Measurements from ENCODE around the gene NPAS3. TPM values are rescaled to one million over a fixed set of nuclear protein-coding genes. Genes with fewer than 3 reads are reported as not detected.

Gene NPAS3
- total and polyA plus RNA-seq, 2 donors (not counting 1 experiment from before 2014, with no cell fraction given), result 0.10 to 0.50 TPM

DNA sequence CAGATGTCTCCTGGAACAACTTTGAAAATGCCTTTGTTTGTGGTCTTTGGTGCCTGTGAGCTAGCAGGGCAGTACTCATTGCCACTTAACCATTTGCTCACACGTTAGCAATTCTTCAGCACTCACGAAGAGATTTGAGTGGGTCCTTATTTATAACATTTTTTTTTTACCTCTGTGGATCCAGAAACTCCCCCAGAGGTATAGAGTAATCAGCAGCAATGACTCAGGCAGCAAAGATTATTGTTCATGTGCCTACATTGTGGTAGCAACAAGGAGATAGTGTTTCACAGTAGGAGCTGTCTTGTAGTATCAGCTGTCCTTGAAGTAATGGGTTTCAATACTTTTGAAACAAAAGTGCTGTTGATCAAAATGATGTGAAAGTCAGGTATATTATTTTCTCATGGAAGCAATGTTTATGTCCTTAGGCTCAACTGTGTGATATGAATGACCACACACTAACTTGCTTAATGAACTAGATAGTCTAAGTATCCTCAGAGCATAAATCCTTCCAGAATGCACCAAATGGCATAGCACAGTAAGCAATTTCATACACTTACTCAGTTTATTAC, 708.1 kb downstream of the NPAS3 start:
- H3K4me3 ChIP-seq (replicated peaks in 1 of 4; ENCODE audit: control extremely low read depth in 1 of 4, insufficient read depth in 1 of 4, low read depth in 3 of 4, low read length in 4 of 4), result no peak overlapping the region
- TF ChIP-seq, protein P1, sequence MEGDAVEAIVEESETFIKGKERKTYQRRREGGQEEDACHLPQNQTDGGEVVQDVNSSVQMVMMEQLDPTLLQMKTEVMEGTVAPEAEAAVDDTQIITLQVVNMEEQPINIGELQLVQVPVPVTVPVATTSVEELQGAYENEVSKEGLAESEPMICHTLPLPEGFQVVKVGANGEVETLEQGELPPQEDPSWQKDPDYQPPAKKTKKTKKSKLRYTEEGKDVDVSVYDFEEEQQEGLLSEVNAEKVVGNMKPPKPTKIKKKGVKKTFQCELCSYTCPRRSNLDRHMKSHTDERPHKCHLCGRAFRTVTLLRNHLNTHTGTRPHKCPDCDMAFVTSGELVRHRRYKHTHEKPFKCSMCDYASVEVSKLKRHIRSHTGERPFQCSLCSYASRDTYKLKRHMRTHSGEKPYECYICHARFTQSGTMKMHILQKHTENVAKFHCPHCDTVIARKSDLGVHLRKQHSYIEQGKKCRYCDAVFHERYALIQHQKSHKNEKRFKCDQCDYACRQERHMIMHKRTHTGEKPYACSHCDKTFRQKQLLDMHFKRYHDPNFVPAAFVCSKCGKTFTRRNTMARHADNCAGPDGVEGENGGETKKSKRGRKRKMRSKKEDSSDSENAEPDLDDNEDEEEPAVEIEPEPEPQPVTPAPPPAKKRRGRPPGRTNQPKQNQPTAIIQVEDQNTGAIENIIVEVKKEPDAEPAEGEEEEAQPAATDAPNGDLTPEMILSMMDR (conservative IDR thresholded peaks at IDR 0.05 in 1 of 2, IDR thresholded peaks at IDR 0.05 in 1 of 2; ENCODE audit: low read depth in 1 of 2, low read length in 2 of 2), result no peak
- no peak for TF ChIP-seq EZH2 (IDR thresholded peaks at IDR 0.05; ENCODE audit: low read length, missing control alignments)
- H3K27ac ChIP-seq (ENCODE audit: insufficient read depth, low read length), result no peak overlapping the region
- H3K4me1 ChIP-seq (ENCODE audit: control insufficient read depth, extremely low read depth, insufficient read depth, low read length), result peaks cover 6% of the 10 kb centered on the region
- H3K9ac ChIP-seq (ENCODE audit: insufficient read depth, low read length), result no peak overlapping the region
- H3K9me3 ChIP-seq (ENCODE audit: control insufficient read depth, insufficient read depth, low read depth, low read length), result no peaks in the 10 kb centered on the region
- DNase-seq (ENCODE audit: low read depth in 2 of 2), result peak; percentile 49 to 91
- H3K79me2 ChIP-seq (ENCODE audit: control insufficient read depth, insufficient read depth, low read length), result no peaks in the 10 kb centered on the region
- H3K27me3 ChIP-seq (ENCODE audit: control insufficient read depth, insufficient read depth, low read length), result no peaks in the 10 kb centered on the region
- no peak overlapping the region for H3K4me2 ChIP-seq (ENCODE audit: extremely low read depth, insufficient read depth, low read length)
- H2AFZ ChIP-seq (ENCODE audit: low read length), result no peak overlapping the region
- no peaks in the 10 kb centered on the region for H4K20me1 ChIP-seq (ENCODE audit: control insufficient read depth, extremely low read depth, insufficient read depth, low read length)
- no peaks in the 10 kb centered on the region for H3K36me3 ChIP-seq (ENCODE audit: control insufficient read depth, insufficient read depth, low read length)

DNA sequence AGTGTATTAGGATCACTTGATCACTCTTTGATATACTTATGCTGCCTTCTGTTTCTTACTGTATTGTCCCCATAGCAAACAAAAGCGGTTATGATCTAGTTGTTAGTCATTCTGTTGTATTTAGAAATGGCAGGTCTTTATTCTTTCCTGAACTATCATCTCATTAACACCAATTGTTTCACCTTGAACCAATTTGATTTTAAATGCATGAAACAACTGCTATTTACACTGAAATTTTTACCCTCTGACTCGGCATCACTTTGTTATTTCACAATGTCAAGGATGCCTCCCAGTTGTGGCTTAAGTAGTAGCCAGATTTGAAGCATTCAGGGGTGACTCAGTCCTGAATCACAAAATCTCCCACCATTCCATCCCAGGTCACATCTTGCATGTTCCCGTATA, 708.7 kb downstream of the NPAS3 start:
- DNase-seq (ENCODE audit: low read depth in 2 of 2), result peak; percentile 96 to 99
- no peaks in the 10 kb centered on the region for H3K36me3 ChIP-seq (ENCODE audit: control insufficient read depth, insufficient read depth, low read length)
- no peak overlapping the region for H3K4me3 ChIP-seq (replicated peaks in 1 of 4; ENCODE audit: control extremely low read depth in 1 of 4, insufficient read depth in 1 of 4, low read depth in 3 of 4, low read length in 4 of 4)
- peaks cover 6% of the 10 kb centered on the region for H3K4me1 ChIP-seq (ENCODE audit: control insufficient read depth, extremely low read depth, insufficient read depth, low read length)
- TF ChIP-seq, protein P1 (conservative IDR thresholded peaks at IDR 0.05 in 1 of 2, IDR thresholded peaks at IDR 0.05 in 1 of 2; ENCODE audit: low read depth in 1 of 2, low read length in 2 of 2), result no peak
- no peak for TF ChIP-seq EZH2 (IDR thresholded peaks at IDR 0.05; ENCODE audit: low read length, missing control alignments)
- H3K9ac ChIP-seq (ENCODE audit: insufficient read depth, low read length), result no peak overlapping the region
- no peak overlapping the region for H2AFZ ChIP-seq (ENCODE audit: low read length)
- no peak overlapping the region for H3K27ac ChIP-seq (ENCODE audit: insufficient read depth, low read length)
- no peaks in the 10 kb centered on the region for H3K79me2 ChIP-seq (ENCODE audit: control insufficient read depth, insufficient read depth, low read length)
- no peaks in the 10 kb centered on the region for H3K27me3 ChIP-seq (ENCODE audit: control insufficient read depth, insufficient read depth, low read length)
- no peak overlapping the region for H3K4me2 ChIP-seq (ENCODE audit: extremely low read depth, insufficient read depth, low read length)
- H3K9me3 ChIP-seq (ENCODE audit: control insufficient read depth, insufficient read depth, low read depth, low read length), result no peaks in the 10 kb centered on the region
- no peaks in the 10 kb centered on the region for H4K20me1 ChIP-seq (ENCODE audit: control insufficient read depth, extremely low read depth, insufficient read depth, low read length)

DNA sequence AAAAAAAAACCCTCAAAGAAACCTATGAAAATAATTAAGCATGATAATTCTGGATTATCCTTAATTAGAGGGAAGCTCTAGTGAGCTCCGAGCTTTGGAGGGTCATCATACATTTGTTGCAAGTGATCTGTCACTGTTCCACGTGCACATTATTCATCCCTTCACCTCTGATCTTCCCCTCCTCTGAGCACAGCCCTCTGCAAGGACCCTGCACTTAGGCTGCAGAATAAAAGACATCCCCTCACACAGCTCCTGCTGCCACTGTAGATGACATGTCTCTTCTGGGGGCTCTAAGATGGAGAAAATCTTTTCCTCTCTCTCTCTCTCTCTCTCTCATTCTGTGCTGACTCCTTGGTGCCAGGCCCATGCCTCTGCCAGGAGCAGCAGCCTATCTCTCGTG, 711.8 kb downstream of the NPAS3 start:
- no peak overlapping the region for H3K4me3 ChIP-seq (replicated peaks in 1 of 4; ENCODE audit: control extremely low read depth in 1 of 4, insufficient read depth in 1 of 4, low read depth in 3 of 4, low read length in 4 of 4)
- no peak overlapping the region for H2AFZ ChIP-seq (ENCODE audit: low read length)
- no peak for DNase-seq (ENCODE audit: low read depth in 2 of 2)
- no peak overlapping the region for H3K4me2 ChIP-seq (ENCODE audit: extremely low read depth, insufficient read depth, low read length)
- H3K9ac ChIP-seq (ENCODE audit: insufficient read depth, low read length), result no peak overlapping the region
- no peak for TF ChIP-seq EZH2 (IDR thresholded peaks at IDR 0.05; ENCODE audit: low read length, missing control alignments)
- TF ChIP-seq, protein P1 (conservative IDR thresholded peaks at IDR 0.05 in 1 of 2, IDR thresholded peaks at IDR 0.05 in 1 of 2; ENCODE audit: low read depth in 1 of 2, low read length in 2 of 2), result no peak
- H3K79me2 ChIP-seq (ENCODE audit: control insufficient read depth, insufficient read depth, low read length), result no peaks in the 10 kb centered on the region
- no peaks in the 10 kb centered on the region for H3K36me3 ChIP-seq (ENCODE audit: control insufficient read depth, insufficient read depth, low read length)
- H3K4me1 ChIP-seq (ENCODE audit: control insufficient read depth, extremely low read depth, insufficient read depth, low read length), result peaks cover 6% of the 10 kb centered on the region
- H3K27me3 ChIP-seq (ENCODE audit: control insufficient read depth, insufficient read depth, low read length), result no peaks in the 10 kb centered on the region
- H3K27ac ChIP-seq (ENCODE audit: insufficient read depth, low read length), result no peak overlapping the region
- no peaks in the 10 kb centered on the region for H4K20me1 ChIP-seq (ENCODE audit: control insufficient read depth, extremely low read depth, insufficient read depth, low read length)
- no peaks in the 10 kb centered on the region for H3K9me3 ChIP-seq (ENCODE audit: control insufficient read depth, insufficient read depth, low read depth, low read length)
